ENCODE results near the gene AP1B1. TPM values are rescaled to one million over a fixed set of nuclear protein-coding genes. Genes with fewer than 3 reads are reported as not detected.

Gene AP1B1
- total and polyA plus RNA-seq, 2 of the 13 experiments (the other 11 are each of a cell fraction or from before 2014, with no cell fraction given): 26.6 to 29.7 TPM

DNA sequence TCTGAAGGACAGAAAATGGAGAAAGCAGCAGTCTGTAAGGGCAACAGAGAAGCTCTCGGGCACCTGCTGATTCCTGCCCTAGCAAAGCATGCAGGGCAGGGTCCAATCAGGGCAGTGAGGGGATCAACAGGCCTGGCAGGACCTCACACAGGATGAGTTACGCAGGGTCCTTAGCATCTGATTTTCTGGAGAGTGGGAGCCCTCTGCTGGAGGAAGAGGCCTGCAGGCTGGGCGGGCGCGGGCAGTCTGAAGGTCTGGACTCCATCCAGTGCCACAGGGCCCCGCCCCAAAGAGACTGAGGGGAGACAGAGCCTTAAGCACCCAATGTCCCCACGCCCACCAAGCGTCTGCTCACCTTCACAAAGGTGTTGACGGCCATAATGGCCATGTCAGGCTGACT lies 28.9 kb downstream of the AP1B1 start (continued):
- TF ChIP-seq ELK4 (CRISPR knock-in tag; IDR thresholded peaks at IDR 0.05; ENCODE audit: borderline replicate concordance) (no peak), ZNF263 (CRISPR knock-in tag; IDR thresholded peaks at IDR 0.05) (no peak), HMGA1 (CRISPR knock-in tag; conservative IDR thresholded peaks at IDR 0.05) (no peak), SALL1 (CRISPR knock-in tag; IDR thresholded peaks at IDR 0.05) (peak; percentile 8; the same call in 1 of the 2 replicates), IRF1 (CRISPR knock-in tag; IDR thresholded peaks at IDR 0.05; ENCODE audit: low read depth) (no peak), FOXJ3 (CRISPR knock-in tag; IDR thresholded peaks at IDR 0.05; ENCODE audit: borderline replicate concordance) (no peak), RCOR2 (CRISPR knock-in tag; IDR thresholded peaks at IDR 0.05) (no peak), ZBTB46 (CRISPR knock-in tag; IDR thresholded peaks at IDR 0.05; ENCODE audit: borderline replicate concordance) (no peak), ATRX (CRISPR knock-in tag; IDR thresholded peaks at IDR 0.05; ENCODE audit: borderline replicate concordance) (no peak), ZBTB21 (CRISPR knock-in tag; IDR thresholded peaks at IDR 0.05) (no peak), RBFOX2 (IDR thresholded peaks at IDR 0.05; ENCODE audit: low read depth, low read length) (no peak), ZSCAN31 (CRISPR knock-in tag; IDR thresholded peaks at IDR 0.05; ENCODE audit: low read depth) (no peak), MXD1 (CRISPR knock-in tag; IDR thresholded peaks at IDR 0.05) (no peak), MXD4 (CRISPR knock-in tag; IDR thresholded peaks at IDR 0.05) (no peak), FOXC1 (CRISPR knock-in tag; IDR thresholded peaks at IDR 0.05; ENCODE audit: borderline replicate concordance) (no peak), AGO2 (optimal IDR thresholded peaks at IDR 0.05; ENCODE audit: low read depth, low read length) (no peak), DDIT3 (CRISPR knock-in tag; IDR thresholded peaks at IDR 0.05) (no peak), TBX3 (IDR thresholded peaks at IDR 0.05; ENCODE audit: borderline replicate concordance) (no peak), ZNF7 (CRISPR knock-in tag; IDR thresholded peaks at IDR 0.05) (no peak), NFKBIZ (CRISPR knock-in tag; IDR thresholded peaks at IDR 0.05) (no peak), HNF4A (CRISPR knock-in tag; IDR thresholded peaks at IDR 0.05) (0 out of 2 replicates have a peak, but pooled peaks have one; percentile 10), ATF2 (CRISPR knock-in tag; IDR thresholded peaks at IDR 0.05) (no peak), RBM39 (IDR thresholded peaks at IDR 0.05; ENCODE audit: low read depth, low read length, poor library complexity, severe bottlenecking) (no peak)
- TF ChIP-seq, protein P1, sequence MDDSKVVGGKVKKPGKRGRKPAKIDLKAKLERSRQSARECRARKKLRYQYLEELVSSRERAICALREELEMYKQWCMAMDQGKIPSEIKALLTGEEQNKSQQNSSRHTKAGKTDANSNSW (CRISPR knock-in tag; IDR thresholded peaks at IDR 0.05; ENCODE audit: borderline replicate concordance): no peak
- TF ChIP-seq, protein P2, sequence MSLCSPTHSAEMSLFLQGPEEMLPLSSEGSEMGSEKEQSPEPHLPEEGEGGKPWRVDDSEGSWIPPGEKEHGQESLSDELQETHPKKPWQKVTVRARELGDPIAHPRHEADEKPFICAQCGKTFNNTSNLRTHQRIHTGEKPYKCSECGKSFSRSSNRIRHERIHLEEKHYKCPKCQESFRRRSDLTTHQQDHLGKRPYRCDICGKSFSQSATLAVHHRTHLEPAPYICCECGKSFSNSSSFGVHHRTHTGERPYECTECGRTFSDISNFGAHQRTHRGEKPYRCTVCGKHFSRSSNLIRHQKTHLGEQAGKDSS (CRISPR knock-in tag; IDR thresholded peaks at IDR 0.05; ENCODE audit: borderline replicate concordance, low read depth): peak; percentile 26; the same call in 1 of the 2 replicates

Data from HepG2 (cell line).